ENCODE data around the gene ZSCAN20.

GRCh38 chr1:33469691-33470090, 2.8 kb upstream of the ZSCAN20 start:
- TF ChIP-seq CTCF (conservative IDR thresholded peaks at IDR 0.05; ENCODE audit: low read length): no peak
- no peak for TF ChIP-seq EZH2phosphoT487 (IDR thresholded peaks at IDR 0.05; ENCODE audit: borderline replicate concordance)

Data from Loucy (cell line).